ENCODE results near the gene TTLL5.
"Not testable (repeated sequence)": the region's sequence is repeated elsewhere in the genome, so short reads cannot be mapped to it uniquely, and the experiment has no call there.

The TTLL5 gene

GRCh38 chr14:75648066-75648838 lies 12.8 kb upstream of the TTLL5 start:
- DNase-seq (ENCODE audit: low read depth), result no peak

- DNase-seq (ENCODE audit: low read depth), result no peak
Measured at GRCh38 chr14:75649337-75649736, 11.7 kb upstream of the TTLL5 start.

- DNase-seq (ENCODE audit: low read depth), result no peak
Measured at GRCh38 chr14:75649773-75650172, 11.3 kb upstream of the TTLL5 start.

- no peak for DNase-seq (ENCODE audit: low read depth)
Measured at GRCh38 chr14:75650253-75651058, 10.6 kb upstream of the TTLL5 start.

GRCh38 chr14:75653563-75653962 lies 7.5 kb upstream of the TTLL5 start:
- no peak for DNase-seq (ENCODE audit: low read depth)

GRCh38 chr14:75654127-75654732 lies 6.8 kb upstream of the TTLL5 start:
- DNase-seq (ENCODE audit: low read depth), result peak; percentile 70

GRCh38 chr14:75655235-75655634 lies 5.8 kb upstream of the TTLL5 start:
- no peak for DNase-seq (ENCODE audit: low read depth)

GRCh38 chr14:75657331-75657730 lies 3.7 kb upstream of the TTLL5 start:
- no peak for DNase-seq (ENCODE audit: low read depth)

GRCh38 chr14:75658957-75659356 lies 2.1 kb upstream of the TTLL5 start:
- no peak for DNase-seq (ENCODE audit: low read depth)

- DNase-seq (ENCODE audit: low read depth), result no peak
Measured at GRCh38 chr14:75660238-75660629, 812 bp upstream of the TTLL5 start.

GRCh38 chr14:75661499-75661814 lies 411 bp downstream of the TTLL5 start:
- peak; percentile 2 for DNase-seq (ENCODE audit: low read depth)

GRCh38 chr14:75662966-75663365 lies 1.9 kb downstream of the TTLL5 start:
- no peak for DNase-seq (ENCODE audit: low read depth)

GRCh38 chr14:75667099-75667765 lies 6.2 kb downstream of the TTLL5 start:
- no peak for DNase-seq (ENCODE audit: low read depth)

GRCh38 chr14:75672605-75673192 lies 11.7 kb downstream of the TTLL5 start:
- no peak for DNase-seq (ENCODE audit: low read depth)

- no peak for DNase-seq (ENCODE audit: low read depth)
Measured at GRCh38 chr14:75673345-75674035, 12.4 kb downstream of the TTLL5 start.

GRCh38 chr14:75675265-75675960 lies 14.4 kb downstream of the TTLL5 start:
- no peak for DNase-seq (ENCODE audit: low read depth)

- no peak for DNase-seq (ENCODE audit: low read depth)
Measured at GRCh38 chr14:75685910-75686309, 24.9 kb downstream of the TTLL5 start.

GRCh38 chr14:75689012-75689411 lies 28.0 kb downstream of the TTLL5 start:
- no peak for DNase-seq (ENCODE audit: low read depth)

- DNase-seq (ENCODE audit: low read depth), result no peak
Measured at GRCh38 chr14:75690010-75690409, 29.0 kb downstream of the TTLL5 start.

- DNase-seq (ENCODE audit: low read depth), result not testable (repeated sequence)
Measured at GRCh38 chr14:75695025-75695424, 34.0 kb downstream of the TTLL5 start.

GRCh38 chr14:75697386-75697785 lies 36.3 kb downstream of the TTLL5 start:
- no peak for DNase-seq (ENCODE audit: low read depth)

All from stimulated activated CD8-positive, alpha-beta memory T cell treated with anti-CD3 and anti-CD28 coated beads, Interleukin-15, amount 100 ng/mL, for 24 hours (primary cell).